ENCODE data around the gene KLHL26. TPM values are rescaled to one million over a fixed set of nuclear protein-coding genes. Genes with fewer than 3 reads are reported as not detected.

The KLHL26 gene
- total and polyA plus RNA-seq, 2 of the 13 experiments (the other 11 are each of a cell fraction or from before 2014, with no cell fraction given), result 1.5 to 1.7 TPM

DNA sequence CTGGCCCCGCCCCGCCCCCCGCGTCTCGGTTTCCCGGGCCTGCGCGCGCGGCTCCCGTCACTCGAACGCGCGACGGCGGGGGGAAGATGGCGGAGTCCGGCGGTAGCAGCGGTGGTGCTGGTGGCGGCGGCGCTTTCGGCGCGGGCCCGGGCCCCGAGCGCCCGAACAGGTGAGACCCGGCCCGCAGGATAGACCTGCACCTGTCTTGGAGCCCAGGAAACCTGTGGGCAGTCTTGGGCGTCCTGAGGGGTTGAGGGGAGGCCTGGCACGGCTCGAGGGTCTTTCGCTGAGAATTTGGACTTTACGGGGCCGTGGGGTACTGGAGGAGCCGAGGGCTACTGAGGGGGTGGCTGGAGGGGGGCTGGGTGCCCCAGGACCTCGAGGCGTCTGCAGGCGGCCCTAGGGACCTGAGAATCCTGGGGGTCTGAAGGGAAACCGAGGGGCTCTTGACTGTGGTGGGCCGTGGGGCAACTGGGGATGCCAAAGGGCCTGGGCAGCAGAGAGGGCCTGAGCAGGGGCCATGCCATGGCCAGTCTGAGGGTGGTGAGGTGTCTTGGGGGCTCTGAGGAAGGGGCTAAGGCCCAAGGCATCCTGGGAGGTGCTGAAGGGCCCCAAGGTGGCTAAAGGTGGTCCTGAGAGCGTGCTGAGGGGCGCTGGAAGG, at the start of gene KLHL26 (continued):
- TF ChIP-seq TRAFD1 (CRISPR knock-in tag; IDR thresholded peaks at IDR 0.05; ENCODE audit: borderline replicate concordance) (no peak), RORA (CRISPR knock-in tag; IDR thresholded peaks at IDR 0.05) (no peak), RFX1 (IDR thresholded peaks at IDR 0.05) (no peak), ZBTB26 (CRISPR knock-in tag; IDR thresholded peaks at IDR 0.05; ENCODE audit: borderline replicate concordance) (no peak), TBX3 (IDR thresholded peaks at IDR 0.05; ENCODE audit: borderline replicate concordance) (no peak), USF2 (IDR thresholded peaks at IDR 0.05; ENCODE audit: low read depth, low read length) (no peak), USF2 (CRISPR knock-in tag; IDR thresholded peaks at IDR 0.05; ENCODE audit: borderline replicate concordance) (no peak), KLF11 (CRISPR knock-in tag; IDR thresholded peaks at IDR 0.05) (no peak), BATF2 (CRISPR knock-in tag; IDR thresholded peaks at IDR 0.05) (no peak; the same call in 1 of the 2 replicates), GATA4 (IDR thresholded peaks at IDR 0.05; ENCODE audit: borderline replicate concordance, low read depth) (no peak)
- TF ChIP-seq, protein P1, sequence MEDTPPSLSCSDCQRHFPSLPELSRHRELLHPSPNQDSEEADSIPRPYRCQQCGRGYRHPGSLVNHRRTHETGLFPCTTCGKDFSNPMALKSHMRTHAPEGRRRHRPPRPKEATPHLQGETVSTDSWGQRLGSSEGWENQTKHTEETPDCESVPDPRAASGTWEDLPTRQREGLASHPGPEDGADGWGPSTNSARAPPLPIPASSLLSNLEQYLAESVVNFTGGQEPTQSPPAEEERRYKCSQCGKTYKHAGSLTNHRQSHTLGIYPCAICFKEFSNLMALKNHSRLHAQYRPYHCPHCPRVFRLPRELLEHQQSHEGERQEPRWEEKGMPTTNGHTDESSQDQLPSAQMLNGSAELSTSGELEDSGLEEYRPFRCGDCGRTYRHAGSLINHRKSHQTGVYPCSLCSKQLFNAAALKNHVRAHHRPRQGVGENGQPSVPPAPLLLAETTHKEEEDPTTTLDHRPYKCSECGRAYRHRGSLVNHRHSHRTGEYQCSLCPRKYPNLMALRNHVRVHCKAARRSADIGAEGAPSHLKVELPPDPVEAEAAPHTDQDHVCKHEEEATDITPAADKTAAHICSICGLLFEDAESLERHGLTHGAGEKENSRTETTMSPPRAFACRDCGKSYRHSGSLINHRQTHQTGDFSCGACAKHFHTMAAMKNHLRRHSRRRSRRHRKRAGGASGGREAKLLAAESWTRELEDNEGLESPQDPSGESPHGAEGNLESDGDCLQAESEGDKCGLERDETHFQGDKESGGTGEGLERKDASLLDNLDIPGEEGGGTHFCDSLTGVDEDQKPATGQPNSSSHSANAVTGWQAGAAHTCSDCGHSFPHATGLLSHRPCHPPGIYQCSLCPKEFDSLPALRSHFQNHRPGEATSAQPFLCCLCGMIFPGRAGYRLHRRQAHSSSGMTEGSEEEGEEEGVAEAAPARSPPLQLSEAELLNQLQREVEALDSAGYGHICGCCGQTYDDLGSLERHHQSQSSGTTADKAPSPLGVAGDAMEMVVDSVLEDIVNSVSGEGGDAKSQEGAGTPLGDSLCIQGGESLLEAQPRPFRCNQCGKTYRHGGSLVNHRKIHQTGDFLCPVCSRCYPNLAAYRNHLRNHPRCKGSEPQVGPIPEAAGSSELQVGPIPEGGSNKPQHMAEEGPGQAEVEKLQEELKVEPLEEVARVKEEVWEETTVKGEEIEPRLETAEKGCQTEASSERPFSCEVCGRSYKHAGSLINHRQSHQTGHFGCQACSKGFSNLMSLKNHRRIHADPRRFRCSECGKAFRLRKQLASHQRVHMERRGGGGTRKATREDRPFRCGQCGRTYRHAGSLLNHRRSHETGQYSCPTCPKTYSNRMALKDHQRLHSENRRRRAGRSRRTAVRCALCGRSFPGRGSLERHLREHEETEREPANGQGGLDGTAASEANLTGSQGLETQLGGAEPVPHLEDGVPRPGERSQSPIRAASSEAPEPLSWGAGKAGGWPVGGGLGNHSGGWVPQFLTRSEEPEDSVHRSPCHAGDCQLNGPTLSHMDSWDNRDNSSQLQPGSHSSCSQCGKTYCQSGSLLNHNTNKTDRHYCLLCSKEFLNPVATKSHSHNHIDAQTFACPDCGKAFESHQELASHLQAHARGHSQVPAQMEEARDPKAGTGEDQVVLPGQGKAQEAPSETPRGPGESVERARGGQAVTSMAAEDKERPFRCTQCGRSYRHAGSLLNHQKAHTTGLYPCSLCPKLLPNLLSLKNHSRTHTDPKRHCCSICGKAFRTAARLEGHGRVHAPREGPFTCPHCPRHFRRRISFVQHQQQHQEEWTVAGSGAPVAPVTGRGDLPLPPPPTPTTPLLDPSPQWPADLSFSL (CRISPR knock-in tag; IDR thresholded peaks at IDR 0.05), result no peak
- TF ChIP-seq, protein P2, sequence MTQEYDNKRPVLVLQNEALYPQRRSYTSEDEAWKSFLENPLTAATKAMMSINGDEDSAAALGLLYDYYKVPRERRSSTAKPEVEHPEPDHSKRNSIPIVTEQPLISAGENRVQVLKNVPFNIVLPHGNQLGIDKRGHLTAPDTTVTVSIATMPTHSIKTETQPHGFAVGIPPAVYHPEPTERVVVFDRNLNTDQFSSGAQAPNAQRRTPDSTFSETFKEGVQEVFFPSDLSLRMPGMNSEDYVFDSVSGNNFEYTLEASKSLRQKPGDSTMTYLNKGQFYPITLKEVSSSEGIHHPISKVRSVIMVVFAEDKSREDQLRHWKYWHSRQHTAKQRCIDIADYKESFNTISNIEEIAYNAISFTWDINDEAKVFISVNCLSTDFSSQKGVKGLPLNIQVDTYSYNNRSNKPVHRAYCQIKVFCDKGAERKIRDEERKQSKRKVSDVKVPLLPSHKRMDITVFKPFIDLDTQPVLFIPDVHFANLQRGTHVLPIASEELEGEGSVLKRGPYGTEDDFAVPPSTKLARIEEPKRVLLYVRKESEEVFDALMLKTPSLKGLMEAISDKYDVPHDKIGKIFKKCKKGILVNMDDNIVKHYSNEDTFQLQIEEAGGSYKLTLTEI (CRISPR knock-in tag; conservative IDR thresholded peaks at IDR 0.05), result no peak
- TF ChIP-seq, protein P3, sequence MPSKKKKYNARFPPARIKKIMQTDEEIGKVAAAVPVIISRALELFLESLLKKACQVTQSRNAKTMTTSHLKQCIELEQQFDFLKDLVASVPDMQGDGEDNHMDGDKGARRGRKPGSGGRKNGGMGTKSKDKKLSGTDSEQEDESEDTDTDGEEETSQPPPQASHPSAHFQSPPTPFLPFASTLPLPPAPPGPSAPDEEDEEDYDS (CRISPR knock-in tag; IDR thresholded peaks at IDR 0.05), result no peak
